Nephron (organoid): ENCODE data around the gene ZNF783.

Experiments used
- H3K27ac Mint-ChIP-seq, 3 experiments: 2 replicates each; pipeline ENCODE4 v1.8.0; 2020; ENCODE audit warnings: mixed read lengths in 3 of 3, mild to moderate bottlenecking in 2 of 3, moderate library complexity in 1 of 3
- H3K27me3 Mint-ChIP-seq: 2 replicates; pipeline ENCODE4 v1.8.0; 2021; ENCODE audit warnings: low read depth, mild to moderate bottlenecking, moderate library complexity, mixed read lengths
- H3K36me3 Mint-ChIP-seq: 2 replicates; pipeline ENCODE4 v1.8.0; 2020; ENCODE audit warnings: low read depth, mixed read lengths
- H3K4me1 Mint-ChIP-seq: 2 replicates; pipeline ENCODE4 v1.8.0; 2020; ENCODE audit warnings: mixed read lengths
- H3K4me3 Mint-ChIP-seq, 3 experiments: 2 replicates each; pipeline ENCODE4 v1.8.0; 2020; ENCODE audit warnings: mild to moderate bottlenecking in 3 of 3, mixed read lengths in 3 of 3, moderate library complexity in 2 of 3
- H3K9me3 Mint-ChIP-seq: 2 replicates; pipeline ENCODE4 v1.8.0; 2020; ENCODE audit warnings: mixed read lengths
- CTCF ChIP-seq, 3 experiments: fragments of 200-600 bp; sonication (generic); IDR thresholded peaks; one replicate each; pipeline ENCODE4 v1.5.0; 2021; ENCODE audit warnings: antibody characterized with exemption in 3 of 3; ENCODE audit not compliant: unreplicated experiment in 3 of 3

ZNF783 gene

GRCh38 chr7:149302222-149302621, 40.2 kb downstream of the ZNF783 start:
- no peak for TF ChIP-seq CTCF (IDR thresholded peaks at IDR 0.05; ENCODE audit: unreplicated experiment in 3 of 3)
- no peak overlapping the region for H3K27ac Mint-ChIP-seq
- no peak overlapping the region for H3K4me3 Mint-ChIP-seq
- peaks cover 10% of the 10 kb centered on the region for H3K27me3 Mint-ChIP-seq
- no peaks in the 10 kb centered on the region for H3K4me1 Mint-ChIP-seq
- peaks cover 5% of the 10 kb centered on the region for H3K9me3 Mint-ChIP-seq
- no peaks in the 10 kb centered on the region for H3K36me3 Mint-ChIP-seq

GRCh38 chr7:149302865-149303264, 40.9 kb downstream of the ZNF783 start:
- no peak overlapping the region for H3K4me3 Mint-ChIP-seq
- TF ChIP-seq CTCF (IDR thresholded peaks at IDR 0.05; ENCODE audit: unreplicated experiment in 3 of 3) = no peak
- H3K27ac Mint-ChIP-seq = no peak overlapping the region
- H3K27me3 Mint-ChIP-seq = peaks cover 10% of the 10 kb centered on the region
- peaks cover 5% of the 10 kb centered on the region for H3K9me3 Mint-ChIP-seq
- H3K4me1 Mint-ChIP-seq = no peaks in the 10 kb centered on the region
- H3K36me3 Mint-ChIP-seq = no peaks in the 10 kb centered on the region

DNA sequence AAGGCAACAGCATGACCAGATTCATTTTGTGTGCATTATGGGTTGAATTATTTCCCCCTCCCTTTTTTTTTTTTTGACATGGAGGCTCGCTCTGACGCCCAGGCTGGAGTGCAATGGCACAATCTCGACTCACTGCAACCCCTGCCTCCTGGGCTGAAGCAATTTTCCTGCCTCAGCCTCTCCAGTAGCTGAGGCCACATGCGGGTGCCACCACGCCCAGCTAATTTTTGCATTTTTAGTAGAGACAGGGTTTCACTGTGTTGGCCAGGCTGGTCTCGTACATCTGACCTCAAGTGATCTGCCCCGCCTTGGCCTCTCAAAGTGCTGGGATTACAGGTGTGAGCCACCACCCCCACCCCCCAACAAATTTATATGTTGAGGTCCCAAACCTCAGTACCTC, 42.0 kb downstream of the ZNF783 start:
- TF ChIP-seq CTCF (IDR thresholded peaks at IDR 0.05; ENCODE audit: unreplicated experiment in 3 of 3) = no peak
- peaks cover 9% of the 10 kb centered on the region for H3K27me3 Mint-ChIP-seq
- no peaks in the 10 kb centered on the region for H3K36me3 Mint-ChIP-seq
- H3K9me3 Mint-ChIP-seq = peaks cover 5% of the 10 kb centered on the region
- no peak overlapping the region for H3K4me3 Mint-ChIP-seq
- no peak overlapping the region for H3K27ac Mint-ChIP-seq
- no peaks in the 10 kb centered on the region for H3K4me1 Mint-ChIP-seq

- no peak for TF ChIP-seq CTCF (IDR thresholded peaks at IDR 0.05; ENCODE audit: unreplicated experiment in 3 of 3)
- Mint-ChIP-seq H3K36me3 (no peaks in the 10 kb centered on the region), H3K27me3 (no peaks in the 10 kb centered on the region), H3K4me1 (no peaks in the 10 kb centered on the region), H3K27ac (no peak overlapping the region), H3K9me3 (no peaks in the 10 kb centered on the region), H3K4me3 (no peak overlapping the region)
Observed at GRCh38 chr7:149306854-149307253, 44.9 kb downstream of the ZNF783 start.

GRCh38 chr7:149307775-149308501, 45.9 kb downstream of the ZNF783 start:
- Mint-ChIP-seq H3K36me3 (no peaks in the 10 kb centered on the region), H3K4me3 (no peak overlapping the region), H3K27ac (no peak overlapping the region), H3K9me3 (no peaks in the 10 kb centered on the region), H3K27me3 (no peaks in the 10 kb centered on the region), H3K4me1 (no peaks in the 10 kb centered on the region)
- TF ChIP-seq CTCF (IDR thresholded peaks at IDR 0.05; ENCODE audit: unreplicated experiment in 3 of 3) = no peak
